Esophagus muscularis mucosa (tissue), 4 donors: ENCODE results near the gene MARK3. TPM values are rescaled to one million over a fixed set of nuclear protein-coding genes. Genes with fewer than 3 reads are reported as not detected.
A peak's percentile ranks its signal among the peaks of the same experiment; 100 is the strongest.
"Not testable (repeated sequence)": the region's sequence is repeated elsewhere in the genome, so short reads cannot be mapped to it uniquely, and the experiment has no call there.

Experiments
- DNase-seq: peaks from one replicate; pipeline ENCODE4 v3.0.0-alpha.2; 2017; ENCODE audit errors: extremely low spot score
- H3K27ac ChIP-seq, 4 donors: fragments of 200-600 bp; sonication (generic); replicated peaks in 1 of 4; 1 replicate in 3 of 4; 2 replicates in 1 of 4; pipeline ENCODE4 v1.5.1; 2016 to 2019; ENCODE audit warnings: mild to moderate bottlenecking in 1 of 4
- H3K27me3 ChIP-seq, 4 donors: fragments of 200-600 bp; sonication (generic); one replicate each; pipeline versions ENCODE4 v1.5.1 to v1.6.0; 2016 to 2019
- H3K36me3 ChIP-seq, 4 donors: fragments of 200-600 bp; sonication (generic); one replicate each; pipeline ENCODE4 v1.5.1; 2016 to 2019
- H3K4me1 ChIP-seq, 4 donors: fragments of 200-600 bp; sonication (generic); one replicate each; pipeline ENCODE4 v1.5.1; 2016 to 2019
- H3K4me3 ChIP-seq, 4 donors: fragments of 200-600 bp; sonication (generic); 1 replicate in 2 of 4; 2 replicates in 2 of 4; pipeline ENCODE4 v1.5.1; 2016 to 2019; ENCODE audit warnings: mild to moderate bottlenecking in 4 of 4, moderate library complexity in 1 of 4
- H3K9me3 ChIP-seq, 4 donors: fragments of 200-600 bp; sonication (generic); 1 replicate in 3 of 4; 2 replicates in 1 of 4; pipeline ENCODE4 v1.5.1; 2016 to 2019
- EP300 ChIP-seq: sonication (generic); formaldehyde crosslinking; IDR thresholded peaks from one replicate; pipeline ENCODE4 v1.6.1; 2017; ENCODE audit warnings: antibody characterized with exemption
- POLR2A ChIP-seq: fragments of 450-650 bp; IDR thresholded peaks from one replicate; pipeline ENCODE4 v1.6.1; 2017; ENCODE audit warnings: antibody characterized with exemption, moderate library complexity, mild to moderate bottlenecking, low read depth
- POLR2AphosphoS5 ChIP-seq, 2 donors: sonication (generic); formaldehyde crosslinking; IDR thresholded peaks; one replicate each; pipeline ENCODE4 v1.6.1; 2017; ENCODE audit warnings: antibody characterized with exemption in 2 of 2
- WGBS: methylation state at CpG from one replicate; pipeline ENCODE4 v1.1.5; 2018; 5-methylcytosine and 5-hydroxymethylcytosine counted together
- intact Hi-C: fragments of 100-400 bp; cut with DNase I; formaldehyde crosslinking; loops from one replicate; pipeline ENCODE4 v1.15.1; 2023
- total RNA-seq, 4 donors: library from RNA; depleted of rRNA; stranded (reverse); fragments of >200 nt; gene quantifications; one replicate each; pipeline versions ENCODE4 v1.1.0 to v1.2.1, GENCODE V29; 2016
- TF ChIP-seq, protein P1 (sequence below), 3 experiments: fragments of 200-600 bp in 2 of 3; fragments of 450-650 bp in 1 of 3; sonication (generic) in 2 of 3; IDR thresholded peaks; one replicate each; pipeline ENCODE4 v1.5.1; 2017 to 2019; ENCODE audit warnings: antibody characterized with exemption in 3 of 3, mild to moderate bottlenecking in 2 of 3, moderate library complexity in 1 of 3

MARK3 gene
- total RNA-seq, 4 donors from 2014 or later = 57.4 to 78.1 (median 68.1) TPM

DNA sequence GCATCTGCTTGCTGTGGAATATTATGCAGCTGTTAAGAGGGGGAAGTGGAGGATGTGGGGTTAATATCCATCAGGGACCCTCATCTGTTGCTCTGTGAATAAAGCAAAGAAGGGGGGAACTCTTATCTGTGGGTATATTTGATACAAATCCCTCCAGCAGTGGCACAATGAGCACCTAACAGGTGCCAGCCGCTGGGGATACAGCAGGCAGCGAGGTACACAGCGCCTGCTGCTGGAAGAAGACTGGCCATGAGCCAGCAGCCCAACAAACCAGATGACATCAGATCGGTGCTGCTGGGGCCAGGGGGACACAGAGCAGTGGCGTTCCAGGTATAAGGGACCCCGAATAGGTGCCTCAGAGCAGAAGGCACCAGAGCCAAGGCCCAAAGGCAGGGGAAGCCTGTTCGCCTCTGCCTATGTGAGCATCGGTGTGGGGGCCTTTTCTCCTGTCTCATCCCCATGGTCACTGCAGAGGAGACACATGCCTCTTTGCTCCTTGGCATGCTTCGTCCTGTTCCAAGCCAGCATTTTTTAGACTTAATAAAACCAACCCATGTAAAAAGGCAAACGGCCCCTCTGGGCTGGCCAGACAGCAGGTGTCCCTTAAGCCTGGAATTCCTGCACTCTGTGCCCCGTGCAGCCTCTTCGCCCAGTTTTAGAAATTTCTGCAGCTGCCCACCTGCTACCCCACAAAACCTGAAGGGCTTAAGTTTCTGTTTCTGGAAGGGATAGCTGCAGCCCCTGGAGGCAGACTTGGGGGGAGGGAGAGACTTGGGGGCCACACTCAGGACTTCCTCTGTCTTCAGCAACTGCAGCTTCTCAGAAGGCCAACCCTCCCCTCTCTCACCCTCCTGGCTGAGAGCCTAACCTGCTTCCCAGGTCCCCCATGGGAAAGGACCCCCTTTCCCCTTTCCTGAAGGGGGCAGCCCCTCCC lies 139.1 kb downstream of the MARK3 start:
- peaks cover 0 to 9% (median 4%) of the 10 kb centered on the region in 4 donors for H3K27me3 ChIP-seq
- H3K4me1 ChIP-seq = peaks cover 56 to 82% (median 74%) of the 10 kb centered on the region in 4 donors
- intact Hi-C loops = no loop called here
- no peak overlapping the region for H3K4me3 ChIP-seq
- peaks cover 3 to 18% (median 11%) of the 10 kb centered on the region in 4 donors for H3K36me3 ChIP-seq
- TF ChIP-seq, protein P1, sequence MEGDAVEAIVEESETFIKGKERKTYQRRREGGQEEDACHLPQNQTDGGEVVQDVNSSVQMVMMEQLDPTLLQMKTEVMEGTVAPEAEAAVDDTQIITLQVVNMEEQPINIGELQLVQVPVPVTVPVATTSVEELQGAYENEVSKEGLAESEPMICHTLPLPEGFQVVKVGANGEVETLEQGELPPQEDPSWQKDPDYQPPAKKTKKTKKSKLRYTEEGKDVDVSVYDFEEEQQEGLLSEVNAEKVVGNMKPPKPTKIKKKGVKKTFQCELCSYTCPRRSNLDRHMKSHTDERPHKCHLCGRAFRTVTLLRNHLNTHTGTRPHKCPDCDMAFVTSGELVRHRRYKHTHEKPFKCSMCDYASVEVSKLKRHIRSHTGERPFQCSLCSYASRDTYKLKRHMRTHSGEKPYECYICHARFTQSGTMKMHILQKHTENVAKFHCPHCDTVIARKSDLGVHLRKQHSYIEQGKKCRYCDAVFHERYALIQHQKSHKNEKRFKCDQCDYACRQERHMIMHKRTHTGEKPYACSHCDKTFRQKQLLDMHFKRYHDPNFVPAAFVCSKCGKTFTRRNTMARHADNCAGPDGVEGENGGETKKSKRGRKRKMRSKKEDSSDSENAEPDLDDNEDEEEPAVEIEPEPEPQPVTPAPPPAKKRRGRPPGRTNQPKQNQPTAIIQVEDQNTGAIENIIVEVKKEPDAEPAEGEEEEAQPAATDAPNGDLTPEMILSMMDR (IDR thresholded peaks at IDR 0.05) = no peak
- no peak for TF ChIP-seq POLR2A
- no peak for TF ChIP-seq POLR2AphosphoS5 (IDR thresholded peaks at IDR 0.05)
- TF ChIP-seq EP300 = no peak
- H3K9me3 ChIP-seq = no peaks in the 10 kb centered on the region
- no peak for DNase-seq
- WGBS = 66% methylated on average over 8 of the region's 12 CpGs
- H3K27ac ChIP-seq = peak overlapping the region in 3 of 4 donors; percentile 11 to 97 (median 20)

DNA sequence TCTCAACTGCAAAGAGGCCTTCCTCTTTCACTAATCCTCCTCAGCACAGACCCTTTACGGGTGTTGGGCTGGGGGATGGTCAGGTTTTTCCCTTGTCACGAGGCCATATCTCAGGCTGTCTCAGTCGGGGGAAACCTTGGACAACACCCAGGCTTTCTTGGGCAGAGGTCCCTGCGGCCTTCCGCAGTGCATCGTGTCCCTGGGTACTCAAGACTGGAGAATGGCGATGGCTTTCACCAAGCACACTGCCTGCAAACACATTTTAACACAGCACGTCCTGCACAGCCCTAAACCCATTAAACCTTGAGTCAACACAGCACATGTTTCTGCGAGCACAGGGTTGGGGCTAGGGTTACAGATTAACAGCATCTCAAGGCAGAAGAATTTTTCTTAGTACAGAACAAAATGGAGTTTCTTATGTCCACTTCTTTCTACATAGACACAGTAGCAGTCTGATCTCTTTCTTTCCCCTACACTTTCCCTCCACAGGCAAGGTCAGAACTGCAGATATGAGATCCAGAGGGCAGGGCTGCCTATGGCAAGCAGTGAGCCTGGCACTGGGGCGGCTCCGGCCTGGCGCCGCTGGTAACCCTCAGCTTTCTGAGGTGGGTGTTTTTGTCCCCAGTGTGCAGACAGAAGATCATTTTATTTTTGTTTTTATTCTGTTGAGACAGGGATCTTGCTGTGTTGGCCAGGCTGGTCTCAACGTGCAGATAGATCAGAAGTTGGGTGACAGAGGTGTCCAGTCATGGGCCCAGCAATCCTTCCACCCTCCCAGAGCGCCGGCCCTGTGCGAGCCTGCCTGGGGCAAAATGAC lies 140.4 kb downstream of the MARK3 start:
- Histone ChIP-seq H3K27ac (peak overlapping the region in 3 of 4 donors; percentile 20 to 97 (median 94)), H3K4me1 (peaks cover 55 to 82% (median 74%) of the 10 kb centered on the region in 4 donors)
- H3K9me3 ChIP-seq, H3K36me3 ChIP-seq, DNase-seq, H3K4me3 ChIP-seq, intact Hi-C loops, H3K27me3 ChIP-seq: not testable (repeated sequence)
- 83% methylated on average over 17 of the region's 17 CpGs for WGBS

DNA sequence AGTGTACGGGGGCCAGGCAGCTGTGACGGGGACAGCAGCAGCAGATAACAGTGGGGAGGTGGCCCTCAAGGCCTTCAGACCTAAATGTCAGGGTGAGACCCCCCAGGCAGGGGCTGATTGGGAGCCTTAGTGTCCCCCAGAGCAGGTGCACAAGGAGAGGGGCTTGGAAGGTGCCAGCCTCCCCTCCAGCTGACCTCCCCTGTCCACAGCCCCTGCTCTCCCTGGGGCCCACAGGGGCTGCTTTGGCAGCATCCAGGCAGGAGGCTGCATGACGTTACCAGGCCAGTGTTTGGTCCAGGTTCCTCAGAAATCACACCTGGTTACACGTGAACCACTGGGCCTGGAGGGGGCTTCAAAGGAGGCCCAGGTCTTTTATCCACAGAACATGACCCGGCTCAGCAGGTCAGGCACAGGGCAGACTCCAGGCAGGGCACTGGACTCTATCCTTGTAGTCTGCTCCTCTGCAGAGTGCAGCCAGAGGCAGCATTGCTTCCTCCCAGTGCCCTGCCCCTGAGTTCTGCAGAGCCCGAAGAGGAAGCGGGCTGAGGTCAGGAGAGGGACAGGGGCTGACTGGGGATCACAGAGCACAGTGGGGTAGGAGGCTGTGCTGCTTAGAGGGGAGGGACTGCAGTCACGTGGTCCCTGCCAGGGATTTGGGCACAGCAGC lies 141.2 kb downstream of the MARK3 start:
- DNase-seq = no peak
- intact Hi-C loops = no loop called here
- peaks cover 0 to 14% (median 6%) of the 10 kb centered on the region in 4 donors for H3K36me3 ChIP-seq
- H3K27ac ChIP-seq = peak overlapping the region; percentile 20 to 97 (median 58)
- TF ChIP-seq POLR2AphosphoS5 (IDR thresholded peaks at IDR 0.05) = no peak
- TF ChIP-seq, protein P1 (IDR thresholded peaks at IDR 0.05) = no peak
- 77% methylated on average over 8 of the region's 8 CpGs for WGBS
- peaks cover 0 to 9% (median 2%) of the 10 kb centered on the region in 4 donors for H3K27me3 ChIP-seq
- H3K4me3 ChIP-seq = no peak overlapping the region
- peaks cover 56 to 82% (median 74%) of the 10 kb centered on the region in 4 donors for H3K4me1 ChIP-seq
- no peaks in the 10 kb centered on the region for H3K9me3 ChIP-seq

DNA sequence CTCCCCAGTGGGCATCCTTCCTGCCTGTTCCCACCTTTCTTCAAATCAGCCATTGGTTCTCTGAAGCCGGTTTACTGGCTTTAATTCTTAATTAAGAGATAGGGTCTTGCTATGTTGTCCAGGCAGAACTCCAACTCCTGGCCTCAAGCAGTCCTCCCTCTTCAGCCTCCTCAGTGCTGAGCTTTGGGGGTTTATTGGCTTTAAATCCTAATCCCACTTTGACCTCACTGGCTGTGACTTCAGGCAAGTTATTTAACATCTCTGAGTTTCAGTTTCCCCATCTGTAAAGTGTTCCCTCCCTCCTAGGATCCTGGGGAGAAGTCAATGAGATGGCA lies 141.7 kb downstream of the MARK3 start:
- DNase-seq = no peak
- Histone ChIP-seq H3K27ac (peak overlapping the region; percentile 88 to 97 (median 94)), H3K36me3 (peaks cover 0 to 19% (median 5%) of the 10 kb centered on the region in 4 donors), H3K4me1 (peaks cover 53 to 82% (median 74%) of the 10 kb centered on the region in 4 donors), H3K27me3 (peaks cover 0 to 4% (median 0%) of the 10 kb centered on the region in 4 donors), H3K9me3 (no peaks in the 10 kb centered on the region), H3K4me3 (no peak overlapping the region)
- 88% methylated on average over 1 of the region's 1 CpG for WGBS
- intact Hi-C loops = no loop called here
- no peak for TF ChIP-seq EP300
- TF ChIP-seq POLR2AphosphoS5 (IDR thresholded peaks at IDR 0.05) = no peak
- no peak for TF ChIP-seq POLR2A
- TF ChIP-seq, protein P1 (IDR thresholded peaks at IDR 0.05) = no peak
